GM12878 (cell line): Measurements from ENCODE around the gene PSMA2. TPM values are rescaled to one million over a fixed set of nuclear protein-coding genes. Genes with fewer than 3 reads are reported as not detected.

Experiments
- ATAC-seq: fragments of 200-7000 bp; cut with Tn5 transposase; 3 replicates; pipeline ENCODE4 v1.9.1; 2020; ENCODE audit warnings: mild to moderate bottlenecking, moderate library complexity
- BruUV-seq: library from RNA; stranded (reverse); fragments of 400-500 nt; replicated peaks from 2 replicates; lab custom pipeline; 2021; lab: Mats Ljungman, UMichigan
- CTCF ChIA-PET: fragments of 300-600 bp; sonication (Branson Sonifier 250); formaldehyde crosslinking; extraction: SDS; loops from one replicate; lab custom pipeline; 2021; ENCODE audit warnings: inconsistent platforms; lab: Yijun Ruan, JAX
- POLR2A ChIA-PET: fragments of 350-600 bp; formaldehyde crosslinking; extraction: SDS; loops from one replicate; lab custom pipeline; 2021; ENCODE audit warnings: inconsistent platforms; lab: Charles Lee
- RAD21 ChIA-PET: fragments of 300-600 bp; sonication (Branson Sonifier 250); formaldehyde crosslinking; loops from one replicate; lab custom pipeline; 2023; ENCODE audit warnings: antibody characterized with exemption; ENCODE audit not compliant: unreplicated experiment; lab: Charles Lee
- SMC1A ChIA-PET: fragments of 300-600 bp; sonication (Branson Sonifier 250); formaldehyde crosslinking; loops from one replicate; lab custom pipeline; 2023; ENCODE audit not compliant: unreplicated experiment, uncharacterized antibody; lab: Charles Lee
- DNase-seq: peaks from one replicate; pipeline ENCODE4 v3.0.0-alpha.2; 2011; ENCODE audit warnings: low read depth, low spot score
- FAIRE-seq: peaks from 3 replicates; lab custom pipeline; 2011; peaks lifted over from hg19 to GRCh38; lab: Jason Lieb, UNC
- H2AFZ ChIP-seq: 2 replicates; pipeline ENCODE4 v1.6.0; 2011; ENCODE audit warnings: low read depth, low read length, control low read depth; ENCODE audit not compliant: control insufficient read depth
- H3K27ac ChIP-seq: 2 replicates; pipeline ENCODE4 v1.5.1; 2011; ENCODE audit warnings: control low read depth; ENCODE audit not compliant: control insufficient read depth, insufficient read depth
- H3K27me3 ChIP-seq, 2 experiments: replicated peaks in 1 of 2; 2 replicates each; pipeline versions ENCODE4 v1.6.0 to v1.6.1; 2011; ENCODE audit warnings: low read length in 1 of 2; ENCODE audit not compliant: control insufficient read depth in 2 of 2, insufficient read depth in 2 of 2
- H3K36me3 ChIP-seq, 2 experiments: 2 replicates each; pipeline ENCODE4 v1.5.1; 2011; ENCODE audit warnings: low read length in 1 of 2; ENCODE audit not compliant: control insufficient read depth in 2 of 2, insufficient read depth in 2 of 2
- H3K4me1 ChIP-seq: 2 replicates; pipeline ENCODE4 v1.6.1; 2011; ENCODE audit warnings: mild to moderate bottlenecking, low read length, moderate library complexity, mixed read lengths; ENCODE audit not compliant: control insufficient read depth, insufficient read depth
- H3K4me2 ChIP-seq: 2 replicates; pipeline ENCODE4 v1.6.0; 2011; ENCODE audit warnings: control low read depth; ENCODE audit not compliant: control insufficient read depth, insufficient read depth
- H3K4me3 ChIP-seq: fragments of 200-600 bp; sonication (generic); 2 replicates; pipeline ENCODE4 v1.5.1; 2016
- H3K79me2 ChIP-seq: 2 replicates; pipeline ENCODE4 v1.6.0; 2011; ENCODE audit warnings: low read length; ENCODE audit not compliant: control insufficient read depth, insufficient read depth
- H3K9ac ChIP-seq: 2 replicates; pipeline ENCODE4 v1.8.0; 2011; ENCODE audit warnings: low read length, control low read depth, mixed read lengths; ENCODE audit not compliant: control insufficient read depth, insufficient read depth
- H3K9me3 ChIP-seq: replicated peaks from 3 replicates; pipeline ENCODE4 v1.5.1; 2011; ENCODE audit warnings: mild to moderate bottlenecking, low read length; ENCODE audit not compliant: control insufficient read depth, insufficient read depth
- H4K20me1 ChIP-seq: 2 replicates; pipeline ENCODE4 v1.6.0; 2011; ENCODE audit not compliant: control insufficient read depth, insufficient read depth
- CHD2 ChIP-seq: IDR thresholded peaks from 2 replicates; pipeline ENCODE4 v1.6.1; 2011; ENCODE audit warnings: low read depth, low read length, improper control_type of control experiment, borderline replicate concordance
- IKZF2 ChIP-seq, 2 experiments: fragments of 450-650 bp; IDR thresholded peaks; 2 replicates each; pipeline ENCODE4 v1.6.1; 2017; ENCODE audit warnings: mild to moderate bottlenecking in 2 of 2, moderate library complexity in 2 of 2
- MXI1 ChIP-seq: fragments of 150-350 bp; IDR thresholded peaks from 2 replicates; pipeline ENCODE4 v1.6.1; 2011; ENCODE audit warnings: low read depth, mild to moderate bottlenecking, inconsistent platforms, low read length, improper control_type of control experiment
- NFYB ChIP-seq: IDR thresholded peaks from 2 replicates; pipeline ENCODE4 v1.6.1; 2011; ENCODE audit warnings: low read depth, mild to moderate bottlenecking, low read length, improper control_type of control experiment, moderate library complexity; ENCODE audit not compliant: insufficient read depth
- RELA ChIP-seq: fragments of 450-650 bp; IDR thresholded peaks from 2 replicates; pipeline ENCODE4 v1.8.0; 2014; ENCODE audit warnings: borderline replicate concordance; ENCODE audit not compliant: partially characterized antibody
- SIN3A ChIP-seq: IDR thresholded peaks from 2 replicates; pipeline ENCODE4 v1.6.1; 2012; ENCODE audit warnings: low read depth, low read length, improper control_type of control experiment
- SPI1 ChIP-seq: IDR thresholded peaks from 2 replicates; pipeline ENCODE4 v1.6.1; 2011; ENCODE audit warnings: low read depth, mild to moderate bottlenecking, low read length, moderate library complexity, borderline replicate concordance; ENCODE audit not compliant: insufficient read depth
- TCF12 ChIP-seq: IDR thresholded peaks from 2 replicates; pipeline ENCODE4 v1.6.1; 2011; ENCODE audit warnings: low read depth, mild to moderate bottlenecking, low read length
- ZBED1 ChIP-seq: IDR thresholded peaks from 2 replicates; pipeline ENCODE4 v1.6.1; 2016; ENCODE audit warnings: borderline replicate concordance
- ZNF207 ChIP-seq: fragments of 450-650 bp; IDR thresholded peaks from 2 replicates; pipeline ENCODE4 v1.6.1; 2014; ENCODE audit warnings: antibody characterized with exemption, mild to moderate bottlenecking, borderline replicate concordance
- WGBS: methylation state at CpG from one replicate; pipeline ENCODE4 v1.1.6; 2016; ENCODE audit warnings: low lambda C conversion rate; ENCODE audit not compliant: insufficient replicate concordance, insufficient coverage; ENCODE audit errors: missing lambda C conversion rate; 5-methylcytosine and 5-hydroxymethylcytosine counted together
- in situ Hi-C: fragments of 300-500 bp; cut with MboI; formaldehyde crosslinking; loops from 9 replicates; pipeline ENCODE4 v1.14.3; 2018; ENCODE audit warnings: mixed read lengths
- intact Hi-C: fragments of 100-400 bp; cut with micrococcal nuclease; formaldehyde crosslinking; loops from one replicate; pipeline ENCODE4 v1.14.2; 2022; ENCODE audit not compliant: unreplicated experiment
- polyA plus RNA-seq, 11 experiments: library from polyadenylated mRNA; depleted of rRNA in 4 of 11; unstranded in 6 of 11; stranded (reverse) in 5 of 11; fragments of >200 nt; fragmentation: Nextera tagmentation in 4 of 11; fragmentation: Illumina TruSeq in 1 of 11; extraction: Ambion mirVana in 4 of 11; extraction: Trizol in 1 of 11; gene quantifications; 1 replicate in 1 of 11; 2 replicates in 10 of 11; pipeline versions ENCODE4 v1.2.1 to v1.2.3, GENCODE V29; 2011 to 2016; ENCODE audit warnings: inconsistent platforms in 2 of 11, missing spikeins in 2 of 11, low read depth in 1 of 11
- total RNA-seq, 4 experiments: library from RNA; depleted of rRNA in 3 of 4; stranded (reverse); fragments of >200 nt in 3 of 4; fragmentation: Illumina TruSeq in 1 of 4; extraction: Trizol in 1 of 4; gene quantifications; 2 replicates each; pipeline versions ENCODE4 v1.2.1 to v1.2.3, GENCODE V29; 2013 to 2021
- TF ChIP-seq, protein P1 (sequence below): fragments of 450-650 bp; IDR thresholded peaks from 2 replicates; pipeline ENCODE4 v1.6.1; 2018; ENCODE audit warnings: borderline replicate concordance, mild to moderate bottlenecking; ENCODE audit not compliant: partially characterized antibody

Gene PSMA2
- total and polyA plus RNA-seq, 10 of the 15 experiments (the other 5 are each of a cell fraction or from before 2014, with no cell fraction given): 129 to 1,223 (median 317) TPM

- TF ChIP-seq, protein P1, sequence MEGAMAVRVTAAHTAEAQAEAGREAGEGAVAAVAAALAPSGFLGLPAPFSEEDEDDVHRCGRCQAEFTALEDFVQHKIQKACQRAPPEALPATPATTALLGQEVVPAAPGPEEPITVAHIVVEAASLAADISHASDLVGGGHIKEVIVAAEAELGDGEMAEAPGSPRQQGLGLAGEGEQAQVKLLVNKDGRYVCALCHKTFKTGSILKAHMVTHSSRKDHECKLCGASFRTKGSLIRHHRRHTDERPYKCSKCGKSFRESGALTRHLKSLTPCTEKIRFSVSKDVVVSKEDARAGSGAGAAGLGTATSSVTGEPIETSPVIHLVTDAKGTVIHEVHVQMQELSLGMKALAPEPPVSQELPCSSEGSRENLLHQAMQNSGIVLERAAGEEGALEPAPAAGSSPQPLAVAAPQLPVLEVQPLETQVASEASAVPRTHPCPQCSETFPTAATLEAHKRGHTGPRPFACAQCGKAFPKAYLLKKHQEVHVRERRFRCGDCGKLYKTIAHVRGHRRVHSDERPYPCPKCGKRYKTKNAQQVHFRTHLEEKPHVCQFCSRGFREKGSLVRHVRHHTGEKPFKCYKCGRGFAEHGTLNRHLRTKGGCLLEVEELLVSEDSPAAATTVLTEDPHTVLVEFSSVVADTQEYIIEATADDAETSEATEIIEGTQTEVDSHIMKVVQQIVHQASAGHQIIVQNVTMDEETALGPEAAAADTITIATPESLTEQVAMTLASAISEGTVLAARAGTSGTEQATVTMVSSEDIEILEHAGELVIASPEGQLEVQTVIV: no peak
- no peak for TF ChIP-seq ZBED1
- no peak for TF ChIP-seq MXI1
Observed at GRCh38 chr7:42928754-42929153, 3.2 kb downstream of the PSMA2 start (continued).

DNA sequence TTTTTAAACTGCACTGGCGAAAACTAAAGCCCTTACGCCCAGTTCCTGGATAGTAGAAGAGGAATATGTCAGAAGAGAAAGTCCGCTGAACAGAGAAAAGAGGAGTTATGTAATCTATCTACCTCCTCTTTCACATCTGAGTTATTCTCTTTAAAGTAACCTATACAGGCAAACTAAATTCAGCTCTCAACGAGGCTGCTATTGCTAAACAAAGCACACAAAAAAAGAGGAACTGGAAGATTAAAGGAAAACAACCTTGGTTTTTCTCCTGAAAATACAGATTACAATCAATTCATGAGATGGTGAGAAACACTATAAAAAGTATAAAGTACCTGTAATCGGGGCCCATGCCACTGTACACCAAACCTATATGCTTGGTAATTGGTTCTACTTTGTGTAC, 5.8 kb downstream of the PSMA2 start:
- BruUV-seq: no TSS peak
- no peak for FAIRE-seq

More for the DNA sequence above, 5.8 kb downstream of the PSMA2 start:
- Histone ChIP-seq H3K27me3 (no peaks in the 10 kb centered on the region), H3K36me3 (peaks cover 0 to 27% of the 10 kb centered on the region in 2 experiments; a peak in 3 of 4 replicates), H3K79me2 (peaks cover 76% of the 10 kb centered on the region), H3K9ac (no peak overlapping the region), H3K4me3 (peak overlapping the region; percentile 29; the same call in 1 of the 2 replicates), H3K4me2 (no peak overlapping the region), H3K9me3 (no peaks in the 10 kb centered on the region), H4K20me1 (peaks cover 5% of the 10 kb centered on the region), H3K4me1 (no peaks in the 10 kb centered on the region; the same call in 1 of the 2 replicates), H3K27ac (no peak overlapping the region), H2AFZ (no peak overlapping the region)
- TF ChIP-seq CHD2 (no peak), ZNF207 (no peak), SPI1 (peak; percentile 91), TCF12 (no peak), IKZF2 (IDR thresholded peaks at IDR 0.05) (0 out of 4 replicates have a peak, but pooled peaks of 1 of the 2 experiments have one; percentile 17), RELA (no peak), NFYB (no peak), SIN3A (no peak)
- ChIA-PET CTCF (interaction anchor here (0.8 to 1.4 kb wide), 3 partner anchors 9 to 873 kb away, joined by 3 read pairs; no protein-coding TSS in a partner anchor), RAD21 (interaction anchor here (1.3 to 2.1 kb wide), 2 partner anchors 9 to 15 kb away, joined by 7 to 10 read pairs; no protein-coding TSS in a partner anchor), SMC1A (interaction anchor here (1.2 to 5.3 kb wide), 5 partner anchors 9 to 45 kb away, joined by 4 to 34 read pairs (median 4); partner anchors contain the start of gene C7orf25), POLR2A (interaction anchor here (0.6 to 1.0 kb wide), 2 partner anchors 9 to 922 kb away, joined by 4 to 7 read pairs; no protein-coding TSS in a partner anchor)
- whole genome bisulfite sequencing: 43% methylated on average over 5 of the region's 5 CpGs
- DNase-seq (no peak), ATAC-seq (peak; percentile 27)
- intact Hi-C loops (no loop called here), in situ Hi-C loops (no loop called here)
